HEK293T (cell line): ENCODE data around the gene ASNSD1.

Source experiments
- CTCF ChIA-PET: fragments of 350-600 bp; formaldehyde crosslinking; extraction: SDS; loops from one replicate; lab custom pipeline; 2021; ENCODE audit warnings: antibody characterized with exemption, inconsistent platforms; lab: Yijun Ruan, JAX
- POLR2A ChIA-PET: fragments of 350-600 bp; formaldehyde crosslinking; extraction: SDS; loops from one replicate; lab custom pipeline; 2020; ENCODE audit warnings: antibody characterized with exemption, inconsistent platforms; lab: Yijun Ruan, JAX
- DNase-seq: peaks from one replicate; pipeline ENCODE4 v3.0.0; 2012; ENCODE audit warnings: mixed read lengths; ENCODE audit errors: extremely low spot score
- ARNT ChIP-seq: fragments of 450-650 bp; IDR thresholded peaks from 2 replicates; pipeline ENCODE4 v1.6.1; 2017; ENCODE audit warnings: mild to moderate bottlenecking
- BHLHE40 ChIP-seq: fragments of 450-650 bp; IDR thresholded peaks from 2 replicates; pipeline ENCODE4 v1.6.1; 2016; ENCODE audit warnings: mild to moderate bottlenecking, moderate library complexity, borderline replicate concordance
- CTBP1 ChIP-seq: fragments of 450-650 bp; IDR thresholded peaks from 2 replicates; pipeline ENCODE4 v1.6.1; 2016; ENCODE audit warnings: borderline replicate concordance
- ELF4 ChIP-seq: fragments of 450-650 bp; IDR thresholded peaks from 2 replicates; pipeline ENCODE4 v1.6.1; 2017; ENCODE audit warnings: antibody characterized with exemption
- FOXA1 ChIP-seq: fragments of 450-650 bp; IDR thresholded peaks from 2 replicates; pipeline ENCODE4 v1.6.1; 2016; ENCODE audit warnings: mild to moderate bottlenecking
- FOXK2 ChIP-seq: fragments of 450-650 bp; IDR thresholded peaks from 2 replicates; pipeline ENCODE4 v1.6.1; 2016; ENCODE audit warnings: mild to moderate bottlenecking
- FOXM1 ChIP-seq: fragments of 450-650 bp; IDR thresholded peaks from 2 replicates; pipeline ENCODE4 v1.6.1; 2017; ENCODE audit warnings: mild to moderate bottlenecking, borderline replicate concordance
- HDGF ChIP-seq: fragments of 450-650 bp; IDR thresholded peaks from 2 replicates; pipeline ENCODE4 v1.6.1; 2017; ENCODE audit warnings: antibody characterized with exemption, borderline replicate concordance
- L3MBTL2 ChIP-seq: fragments of 450-650 bp; conservative IDR thresholded peaks from 2 replicates; pipeline ENCODE4 v1.6.1; 2016; ENCODE audit warnings: mild to moderate bottlenecking
- LEF1 ChIP-seq: fragments of 450-650 bp; IDR thresholded peaks from 2 replicates; pipeline ENCODE4 v1.6.1; 2017; ENCODE audit warnings: mild to moderate bottlenecking, borderline replicate concordance
- NFRKB ChIP-seq: fragments of 450-650 bp; IDR thresholded peaks from 2 replicates; pipeline ENCODE4 v1.6.1; 2016; ENCODE audit warnings: mild to moderate bottlenecking, moderate library complexity
- SP1 ChIP-seq: fragments of 450-650 bp; IDR thresholded peaks from 2 replicates; pipeline ENCODE4 v1.6.1; 2017
- SUZ12 ChIP-seq: fragments of 450-650 bp; IDR thresholded peaks from 2 replicates; pipeline ENCODE4 v1.6.1; 2016; ENCODE audit warnings: mild to moderate bottlenecking
- TARDBP ChIP-seq: fragments of 450-650 bp; IDR thresholded peaks from 2 replicates; pipeline ENCODE4 v1.6.1; 2016
- ZNF384 ChIP-seq: fragments of 450-650 bp; IDR thresholded peaks from 2 replicates; pipeline ENCODE4 v1.6.1; 2016
- TF ChIP-seq, protein P1 (sequence below): fragments of 450-650 bp; IDR thresholded peaks from 2 replicates; pipeline ENCODE4 v1.6.1; 2016

ASNSD1 gene

GRCh38 chr2:189623049-189623448 is 38.2 kb upstream of the ASNSD1 start:
- POLR2A ChIA-PET, result interaction anchor here (0.9 kb wide), 1 partner anchor 43 kb away, joined by 3 read pairs; the partner anchor contains the start of gene SLC40A1
- no peak for TF ChIP-seq L3MBTL2
- no peak for TF ChIP-seq ARNT
- no peak for TF ChIP-seq CTBP1

GRCh38 chr2:189624648-189625355 is 36.5 kb upstream of the ASNSD1 start:
- POLR2A ChIA-PET, result no interaction called here
- CTCF ChIA-PET, result interaction anchor here (1.0 kb wide), 1 partner anchor 11 kb away, joined by 4 read pairs; no protein-coding TSS in a partner anchor
- DNase-seq, result no peak
- TF ChIP-seq BHLHE40 (no peak), HDGF (no peak)
- TF ChIP-seq, protein P1, sequence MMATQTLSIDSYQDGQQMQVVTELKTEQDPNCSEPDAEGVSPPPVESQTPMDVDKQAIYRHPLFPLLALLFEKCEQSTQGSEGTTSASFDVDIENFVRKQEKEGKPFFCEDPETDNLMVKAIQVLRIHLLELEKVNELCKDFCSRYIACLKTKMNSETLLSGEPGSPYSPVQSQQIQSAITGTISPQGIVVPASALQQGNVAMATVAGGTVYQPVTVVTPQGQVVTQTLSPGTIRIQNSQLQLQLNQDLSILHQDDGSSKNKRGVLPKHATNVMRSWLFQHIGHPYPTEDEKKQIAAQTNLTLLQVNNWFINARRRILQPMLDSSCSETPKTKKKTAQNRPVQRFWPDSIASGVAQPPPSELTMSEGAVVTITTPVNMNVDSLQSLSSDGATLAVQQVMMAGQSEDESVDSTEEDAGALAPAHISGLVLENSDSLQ, result no peak

More at GRCh38 chr2:189623049-189623448, 38.2 kb upstream of the ASNSD1 start:
- no peak for DNase-seq
- CTCF ChIA-PET, result no interaction called here

DNA sequence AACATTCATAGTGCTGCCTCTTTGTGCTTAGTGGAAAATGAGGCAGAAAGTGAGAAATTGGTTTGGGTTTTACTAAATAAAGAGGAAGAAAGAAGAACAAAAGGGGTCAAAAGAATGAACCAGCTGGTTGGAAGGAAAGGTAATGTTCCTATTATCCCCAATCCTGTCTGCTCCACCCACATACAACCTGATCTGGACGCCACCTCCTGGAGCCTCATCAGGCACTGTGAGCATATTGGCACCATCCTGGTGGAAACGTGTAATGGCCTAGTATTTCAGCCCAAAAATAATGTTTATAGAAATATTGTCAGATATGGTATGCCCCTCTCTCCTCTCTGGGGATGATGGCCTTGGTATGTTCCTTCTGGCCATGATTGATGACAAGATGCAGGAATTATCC is 35.6 kb upstream of the ASNSD1 start:
- DNase-seq, result no peak
- ChIA-PET CTCF (no interaction called here), POLR2A (no interaction called here)
- no peak for TF ChIP-seq L3MBTL2

DNA sequence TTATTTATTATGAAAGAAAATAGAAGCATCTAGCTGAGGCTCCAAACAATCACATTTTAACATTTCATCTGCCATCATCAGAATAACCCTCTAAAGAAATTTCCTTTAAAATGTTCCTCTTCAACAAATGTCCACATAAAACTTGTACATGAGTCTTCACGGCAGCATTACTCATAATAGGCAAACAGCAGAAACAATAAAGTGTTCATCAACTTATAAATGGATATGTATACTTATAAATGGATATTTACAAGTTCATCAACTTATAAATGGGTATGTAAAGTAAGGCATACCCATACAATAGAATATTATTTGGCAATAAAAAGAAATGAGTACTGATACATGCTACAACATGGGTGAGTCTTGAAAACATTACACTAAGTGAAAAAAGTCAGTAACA is 33.5 kb upstream of the ASNSD1 start:
- ChIA-PET POLR2A (no interaction called here), CTCF (no interaction called here)
- DNase-seq, result no peak
- TF ChIP-seq SUZ12 (no peak), ARNT (no peak), FOXM1 (no peak), ELF4 (no peak), ZNF384 (no peak), BHLHE40 (no peak), FOXA1 (no peak), TARDBP (no peak), FOXK2 (no peak), L3MBTL2 (no peak), CTBP1 (no peak)
- TF ChIP-seq, protein P1, result no peak

DNA sequence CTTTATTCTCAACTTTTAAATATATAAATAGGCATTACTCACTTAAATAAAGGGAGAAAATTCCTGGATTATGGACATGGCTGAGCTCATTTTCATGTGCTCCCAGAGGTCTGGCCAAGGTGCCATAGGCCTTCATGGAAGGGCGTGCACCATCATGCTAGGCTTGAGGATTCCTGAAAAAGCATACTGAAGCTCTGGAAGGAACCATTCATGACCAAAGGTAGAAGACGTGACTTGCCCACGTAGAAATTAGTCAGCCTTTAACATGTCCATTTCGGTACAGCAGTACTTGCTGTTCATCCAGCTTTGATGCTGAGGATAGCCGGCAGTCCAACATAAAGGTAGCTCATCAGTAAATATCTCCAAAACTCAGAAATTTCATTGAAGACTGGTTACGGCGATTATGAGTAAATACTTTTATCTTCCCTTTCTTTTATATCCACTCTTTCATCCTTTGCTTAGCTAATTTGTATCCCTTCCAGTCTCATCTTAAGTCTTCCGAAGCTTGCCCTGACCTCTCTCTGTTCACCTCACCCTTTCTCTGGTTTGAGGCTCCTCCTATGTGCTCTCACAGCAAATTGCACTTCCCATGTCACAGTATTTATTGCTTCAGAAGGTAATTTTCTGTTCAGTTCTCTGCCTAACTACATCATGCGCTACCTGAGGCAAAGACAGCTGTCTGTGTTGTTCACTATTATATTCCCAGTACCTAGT is 32.3 kb upstream of the ASNSD1 start:
- ChIA-PET CTCF (no interaction called here), POLR2A (interaction anchor here (1.4 kb wide), 1 partner anchor 49 kb away, joined by 4 read pairs; the partner anchor contains the start of gene SLC40A1)
- no peak for DNase-seq
- TF ChIP-seq FOXM1, result no peak
- TF ChIP-seq ZNF384, result no peak
- TF ChIP-seq ELF4, result no peak
- no peak for TF ChIP-seq SUZ12
- no peak for TF ChIP-seq NFRKB
- TF ChIP-seq CTBP1, result no peak
- TF ChIP-seq SP1, result no peak
- TF ChIP-seq BHLHE40, result no peak
- TF ChIP-seq, protein P1, result no peak
- TF ChIP-seq TARDBP, result no peak
- no peak for TF ChIP-seq FOXK2
- TF ChIP-seq ARNT, result no peak
- TF ChIP-seq FOXA1, result no peak
- no peak for TF ChIP-seq L3MBTL2
- TF ChIP-seq LEF1, result no peak
- no peak for TF ChIP-seq HDGF

GRCh38 chr2:189629531-189630453 is 31.5 kb upstream of the ASNSD1 start:
- CTCF ChIA-PET, result no interaction called here
- POLR2A ChIA-PET, result interaction anchor here (1.2 to 1.4 kb wide), 2 partner anchors 9 to 49 kb away, joined by 3 to 4 read pairs; partner anchors contain the start of gene SLC40A1
- DNase-seq, result no peak
- no peak for TF ChIP-seq ZNF384
- no peak for TF ChIP-seq NFRKB
- TF ChIP-seq, protein P1, result no peak
- no peak for TF ChIP-seq FOXA1
- TF ChIP-seq FOXM1, result no peak
- TF ChIP-seq CTBP1, result no peak
- no peak for TF ChIP-seq SP1
- no peak for TF ChIP-seq BHLHE40
- no peak for TF ChIP-seq FOXK2
- TF ChIP-seq ARNT, result no peak
- no peak for TF ChIP-seq SUZ12
- no peak for TF ChIP-seq L3MBTL2
- no peak for TF ChIP-seq LEF1
- no peak for TF ChIP-seq TARDBP
- TF ChIP-seq HDGF, result no peak
